Measurements from ENCODE around the gene CAV2.

The CAV2 gene

GRCh38 chr7:116496653-116497052 lies 2.9 kb upstream of the CAV2 start:
- H3K4me3 ChIP-seq (ENCODE audit: low read depth, low read length): no peak overlapping the region
- TF ChIP-seq CTCF (IDR thresholded peaks at IDR 0.05; ENCODE audit: low read depth, low read length): no peak

- no peak overlapping the region for H3K4me3 ChIP-seq (ENCODE audit: low read depth, low read length)
- TF ChIP-seq CTCF (IDR thresholded peaks at IDR 0.05; ENCODE audit: low read depth, low read length): no peak
Measured at GRCh38 chr7:116497708-116498107, 1.8 kb upstream of the CAV2 start.

GRCh38 chr7:116500078-116500853 lies 728 bp downstream of the CAV2 start:
- no peak for TF ChIP-seq CTCF (IDR thresholded peaks at IDR 0.05; ENCODE audit: low read depth, low read length)
- peak overlapping the region; percentile 95 for H3K4me3 ChIP-seq (ENCODE audit: low read depth, low read length)

GRCh38 chr7:116501425-116502167 lies 2.1 kb downstream of the CAV2 start:
- H3K4me3 ChIP-seq (ENCODE audit: low read depth, low read length): peak overlapping the region; percentile 95
- TF ChIP-seq CTCF (IDR thresholded peaks at IDR 0.05; ENCODE audit: low read depth, low read length): no peak

GRCh38 chr7:116502201-116503096 lies 2.9 kb downstream of the CAV2 start:
- peak overlapping the region; percentile 95 for H3K4me3 ChIP-seq (ENCODE audit: low read depth, low read length)
- no peak for TF ChIP-seq CTCF (IDR thresholded peaks at IDR 0.05; ENCODE audit: low read depth, low read length)

GRCh38 chr7:116503835-116504234 lies 4.3 kb downstream of the CAV2 start:
- H3K4me3 ChIP-seq (ENCODE audit: low read depth, low read length): no peak overlapping the region
- no peak for TF ChIP-seq CTCF (IDR thresholded peaks at IDR 0.05; ENCODE audit: low read depth, low read length)

Data from WI38 (cell line).